Skeletal muscle tissue (tissue), 4 donors: ENCODE measurements around the gene BAD. TPM values are rescaled to one million over a fixed set of nuclear protein-coding genes. Genes with fewer than 3 reads are reported as not detected.

Source experiments
- H3K27ac ChIP-seq: one replicate; pipeline ENCODE4 v1.7.0; 2013; ENCODE audit warnings: mild to moderate bottlenecking, low read depth, low read length, inconsistent platforms
- H3K27me3 ChIP-seq, 3 donors: one replicate each; pipeline ENCODE4 v1.7.0; 2013; ENCODE audit warnings: low read length in 3 of 3; ENCODE audit not compliant: control insufficient read depth in 3 of 3, insufficient read depth in 3 of 3
- H3K36me3 ChIP-seq, 3 donors: one replicate each; pipeline ENCODE4 v1.7.0; 2013; ENCODE audit warnings: low read length in 3 of 3; ENCODE audit not compliant: control insufficient read depth in 3 of 3, insufficient read depth in 3 of 3
- H3K4me1 ChIP-seq, 3 donors: one replicate each; pipeline ENCODE4 v1.7.0; 2013; ENCODE audit warnings: low read length in 3 of 3, mild to moderate bottlenecking in 3 of 3; ENCODE audit not compliant: control insufficient read depth in 3 of 3, insufficient read depth in 3 of 3
- H3K4me3 ChIP-seq, 3 donors: one replicate each; pipeline ENCODE4 v1.7.0; 2013; ENCODE audit warnings: low read length in 3 of 3
- H3K9ac ChIP-seq, 3 donors: one replicate each; pipeline ENCODE4 v1.7.0; 2013; ENCODE audit warnings: low read length in 3 of 3, mild to moderate bottlenecking in 3 of 3, moderate library complexity in 2 of 3, low read depth in 1 of 3
- H3K9me3 ChIP-seq, 3 donors: one replicate each; pipeline ENCODE4 v1.7.0; 2013; ENCODE audit warnings: low read length in 3 of 3; ENCODE audit not compliant: control insufficient read depth in 3 of 3
- total RNA-seq: library from RNA; depleted of rRNA; stranded (reverse); fragments of >200 nt; gene quantifications from one replicate; pipeline ENCODE4 v1.2.3, GENCODE V29; 2014
- donor health status: Osteomylitis.

Gene BAD
- total RNA-seq, 1 donor from 2014 or later: 23.5 TPM

DNA sequence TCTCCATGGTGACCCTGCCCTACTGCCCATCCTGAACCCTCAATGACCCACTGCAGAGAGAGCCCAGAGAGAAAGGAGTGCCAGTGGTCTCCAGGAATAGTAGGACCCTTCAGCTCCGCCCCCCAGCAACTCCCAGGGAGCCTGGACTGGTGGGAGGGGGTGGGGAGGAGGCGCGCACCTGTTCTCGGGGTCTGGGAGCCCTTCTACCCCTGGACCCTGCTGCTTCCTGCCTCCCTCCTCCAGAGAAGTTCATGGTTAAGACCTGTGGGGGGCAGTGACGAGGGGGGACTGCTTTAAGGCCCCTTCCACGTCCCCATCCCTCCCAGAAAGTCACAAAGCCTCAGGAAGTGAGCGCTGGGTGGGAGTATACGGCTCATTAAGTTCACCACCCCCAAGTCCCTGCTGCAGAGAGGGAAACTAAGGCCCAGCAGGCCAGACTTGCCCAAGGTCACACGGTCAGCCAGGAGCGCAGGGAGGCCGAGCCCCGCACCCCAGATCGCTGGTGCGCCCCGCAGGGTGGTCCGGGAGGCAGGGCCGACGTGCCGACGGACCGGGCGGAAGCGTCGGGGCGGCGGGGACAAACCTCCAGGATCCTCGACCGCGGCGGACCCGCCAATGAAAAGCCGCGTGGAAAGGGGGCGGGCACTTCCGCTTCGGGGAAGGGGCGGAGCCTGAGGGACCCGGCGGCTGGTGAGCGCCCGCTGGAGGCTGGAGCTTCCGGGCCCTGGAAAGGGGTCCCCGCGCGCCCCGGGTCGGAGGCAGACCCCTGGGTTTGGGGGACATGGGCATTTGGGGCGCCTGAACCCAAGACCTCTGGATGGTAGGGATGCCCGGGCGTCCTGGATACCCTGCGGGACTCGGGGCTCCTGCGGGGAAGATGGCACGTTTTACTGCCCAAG is 58.6 kb downstream of the BAD start, which contains the start of the genes NUDT22 and TRPT1:
NUDT22 (plus strand) TSS at position 667 of the 899 bp plus-strand sequence. CDS start 379 bp downstream, outside the sequence.
TRPT1 (minus strand) TSS at position 579 of the 899 bp plus-strand sequence; CDS start at position 253, 326 bp downstream.
- Histone ChIP-seq H3K9ac (peak within 1 kb of the TSS; percentile 98 to 99 (median 99)), H3K36me3 (peaks cover 5 to 15% (median 10%) of the 10 kb centered on the region in 3 donors), H3K4me3 (peak within 1 kb of the TSS; percentile 90 to 97 (median 95)), H3K27ac (peak within 1 kb of the TSS; percentile 95), H3K27me3 (no peaks in the 10 kb centered on the region), H3K9me3 (no peaks in the 10 kb centered on the region), H3K4me1 (peaks cover 63 to 69% (median 66%) of the 10 kb centered on the region in 3 donors)

DNA sequence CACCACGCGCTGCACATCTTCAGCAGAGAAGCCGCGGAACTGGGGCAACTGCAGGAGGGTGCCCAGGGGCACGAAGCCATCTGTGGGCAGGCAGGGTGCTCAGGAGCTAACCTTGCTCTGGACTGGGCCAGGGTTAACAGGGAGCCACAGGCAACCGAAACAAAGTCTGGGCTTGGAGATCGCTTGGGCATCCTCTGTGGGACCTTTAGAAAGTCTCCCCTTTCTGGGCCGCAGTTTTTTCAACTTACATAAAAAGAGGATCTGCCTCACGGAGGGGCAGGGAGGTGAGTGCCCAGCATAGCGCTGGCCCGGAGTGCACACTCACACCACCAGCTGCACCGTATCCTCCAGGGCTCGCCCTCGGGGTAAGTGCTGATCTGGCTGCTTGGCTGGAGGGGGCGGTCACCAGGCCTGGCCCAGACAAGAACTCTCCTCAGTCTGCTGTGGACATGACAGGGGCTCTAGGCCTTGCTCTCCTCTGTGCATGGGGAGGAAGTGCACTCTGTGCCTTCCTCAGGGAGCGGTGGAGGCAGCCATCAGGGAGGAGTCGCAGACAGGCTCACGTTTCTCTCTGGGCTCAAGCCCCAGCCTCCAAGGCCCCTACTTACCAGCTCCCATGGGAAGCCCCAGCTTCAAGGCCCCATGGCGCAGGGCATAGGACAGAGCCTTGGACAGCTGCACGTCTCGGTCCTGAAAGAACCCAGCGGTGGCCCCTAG is 59.4 kb downstream of the BAD start:
- Histone ChIP-seq H3K27ac (peak overlapping the region; percentile 95), H3K4me1 (peaks cover 64 to 73% (median 69%) of the 10 kb centered on the region in 3 donors), H3K4me3 (peak overlapping the region; percentile 90 to 97 (median 95)), H3K27me3 (no peaks in the 10 kb centered on the region), H3K9me3 (no peaks in the 10 kb centered on the region), H3K36me3 (peaks cover 8 to 17% (median 14%) of the 10 kb centered on the region in 3 donors), H3K9ac (peak overlapping the region; percentile 98 to 99 (median 99))

DNA sequence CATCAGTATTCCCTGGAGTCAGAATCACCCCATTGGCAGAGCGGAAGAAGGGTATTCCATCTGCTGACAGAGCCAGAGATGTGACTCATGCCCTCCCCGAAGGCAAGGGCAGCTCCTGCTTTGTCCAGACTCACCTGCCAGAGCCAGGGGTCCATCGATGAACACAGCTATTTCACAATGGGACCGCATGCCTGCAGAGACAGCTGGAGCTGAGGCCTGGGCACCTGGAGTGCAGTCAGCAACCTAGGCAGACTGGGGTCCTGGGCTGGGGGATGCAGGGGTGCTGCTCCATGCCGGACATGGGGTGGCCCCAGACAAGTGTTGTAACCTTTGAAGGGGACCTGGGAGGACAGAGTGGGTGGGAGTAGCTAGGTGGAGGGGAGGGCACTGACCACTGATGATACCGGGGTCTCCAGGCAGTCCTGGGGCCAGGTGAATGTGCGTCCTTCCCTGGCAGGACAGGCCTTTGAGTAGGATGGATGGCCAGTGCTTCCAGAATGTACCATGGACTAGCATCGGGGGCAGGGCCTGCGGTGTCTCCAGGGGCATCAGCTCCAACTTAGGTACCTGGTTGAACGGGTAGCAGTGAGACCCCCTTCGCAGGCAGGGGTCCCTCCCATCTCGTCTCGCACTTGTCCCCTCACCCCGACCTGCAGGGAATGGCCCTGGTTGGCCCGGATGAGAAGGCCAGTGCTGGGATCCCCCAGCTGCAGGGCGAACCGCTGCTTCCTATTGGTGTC is 60.1 kb downstream of the BAD start:
- peaks cover 8 to 17% (median 15%) of the 10 kb centered on the region in 3 donors for H3K36me3 ChIP-seq
- H3K4me3 ChIP-seq: peak overlapping the region in 2 of 3 donors; percentile 95 to 97

DNA sequence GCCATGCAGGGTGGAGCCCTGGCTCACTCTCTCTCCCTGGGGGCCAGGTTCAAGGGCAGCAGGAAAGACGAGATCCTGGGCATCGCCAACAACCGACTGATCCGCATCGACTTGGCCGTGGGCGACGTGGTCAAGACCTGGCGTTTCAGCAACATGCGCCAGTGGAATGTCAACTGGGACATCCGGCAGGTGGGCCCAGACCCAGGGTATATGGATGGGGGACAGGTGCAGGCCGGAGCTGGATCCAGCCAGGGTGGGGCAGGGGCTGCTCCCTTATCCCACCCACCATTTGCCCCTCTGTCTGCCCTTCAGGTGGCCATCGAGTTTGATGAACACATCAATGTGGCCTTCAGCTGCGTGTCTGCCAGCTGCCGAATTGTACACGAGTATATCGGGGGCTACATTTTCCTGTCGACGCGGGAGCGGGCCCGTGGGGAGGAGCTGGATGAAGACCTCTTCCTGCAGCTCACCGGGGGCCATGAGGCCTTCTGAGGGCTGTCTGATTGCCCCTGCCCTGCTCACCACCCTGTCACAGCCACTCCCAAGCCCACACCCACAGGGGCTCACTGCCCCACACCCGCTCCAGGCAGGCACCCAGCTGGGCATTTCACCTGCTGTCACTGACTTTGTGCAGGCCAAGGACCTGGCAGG is 61.3 kb downstream of the BAD start:
- peaks cover 8 to 17% (median 15%) of the 10 kb centered on the region in 3 donors for H3K36me3 ChIP-seq
- H3K27ac ChIP-seq: peak overlapping the region; percentile 65
- peak overlapping the region; percentile 43 to 68 (median 45) for H3K9ac ChIP-seq
- H3K27me3 ChIP-seq: no peaks in the 10 kb centered on the region
- H3K4me3 ChIP-seq: peak overlapping the region in 2 of 3 donors; percentile 13 to 20
- H3K9me3 ChIP-seq: no peaks in the 10 kb centered on the region
- peaks cover 60 to 66% (median 63%) of the 10 kb centered on the region in 3 donors for H3K4me1 ChIP-seq

More for the DNA sequence above, 60.1 kb downstream of the BAD start:
- H3K9me3 ChIP-seq: no peaks in the 10 kb centered on the region
- peaks cover 57 to 67% (median 62%) of the 10 kb centered on the region in 3 donors for H3K4me1 ChIP-seq
- peak overlapping the region; percentile 33 for H3K27ac ChIP-seq
- H3K27me3 ChIP-seq: no peaks in the 10 kb centered on the region
- H3K9ac ChIP-seq: peak overlapping the region; percentile 51 to 99 (median 99)

DNA sequence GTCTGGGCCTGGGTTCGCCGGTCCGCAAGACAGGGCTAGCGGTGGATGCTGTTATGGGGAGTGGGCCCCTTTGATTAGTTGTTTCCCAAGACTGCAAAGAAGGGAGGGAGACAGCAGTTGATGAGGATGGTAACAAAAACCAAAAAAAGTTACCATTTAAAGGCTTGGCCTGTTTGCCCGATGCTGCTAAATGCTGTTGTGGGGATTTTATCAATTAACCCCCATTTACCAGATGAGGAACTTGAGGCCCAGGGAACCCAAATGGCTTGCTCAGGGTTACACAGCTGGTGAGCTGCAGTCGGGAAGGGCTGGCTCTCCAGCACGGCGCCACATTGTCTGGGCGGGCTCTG is 61.8 kb downstream of the BAD start:
- H3K36me3 ChIP-seq: peaks cover 8 to 17% (median 15%) of the 10 kb centered on the region in 3 donors
- H3K9ac ChIP-seq: peak overlapping the region in 2 of 3 donors; percentile 6 to 54
- H3K9me3 ChIP-seq: no peaks in the 10 kb centered on the region
- H3K4me1 ChIP-seq: peaks cover 59 to 65% (median 62%) of the 10 kb centered on the region in 3 donors
- H3K27me3 ChIP-seq: no peaks in the 10 kb centered on the region
- peak overlapping the region in 2 of 3 donors; percentile 20 to 29 for H3K4me3 ChIP-seq
- H3K27ac ChIP-seq: peak overlapping the region; percentile 65

DNA sequence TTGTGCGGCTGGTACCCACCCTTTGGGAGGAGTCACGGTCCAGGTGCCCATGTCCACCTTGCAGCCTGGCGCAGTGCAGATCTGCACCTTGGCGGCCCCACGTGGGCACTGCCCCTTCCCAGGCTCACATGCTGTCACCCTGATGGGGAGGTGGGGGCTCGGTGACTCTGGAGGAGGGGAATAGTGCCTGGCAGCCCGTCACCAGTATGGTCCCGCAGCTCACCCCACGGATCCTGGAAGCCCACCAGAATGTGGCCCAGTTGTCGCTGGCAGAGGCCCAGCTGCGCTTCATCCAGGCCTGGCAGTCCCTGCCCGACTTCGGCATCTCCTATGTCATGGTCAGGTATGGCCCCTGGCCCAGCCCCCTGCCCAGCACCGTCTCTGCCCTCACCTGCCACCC is 63.7 kb downstream of the BAD start:
- peaks cover 48% of the 10 kb centered on the region in 3 donors for H3K4me1 ChIP-seq
- H3K36me3 ChIP-seq: peaks cover 8 to 15% (median 15%) of the 10 kb centered on the region in 3 donors

DNA sequence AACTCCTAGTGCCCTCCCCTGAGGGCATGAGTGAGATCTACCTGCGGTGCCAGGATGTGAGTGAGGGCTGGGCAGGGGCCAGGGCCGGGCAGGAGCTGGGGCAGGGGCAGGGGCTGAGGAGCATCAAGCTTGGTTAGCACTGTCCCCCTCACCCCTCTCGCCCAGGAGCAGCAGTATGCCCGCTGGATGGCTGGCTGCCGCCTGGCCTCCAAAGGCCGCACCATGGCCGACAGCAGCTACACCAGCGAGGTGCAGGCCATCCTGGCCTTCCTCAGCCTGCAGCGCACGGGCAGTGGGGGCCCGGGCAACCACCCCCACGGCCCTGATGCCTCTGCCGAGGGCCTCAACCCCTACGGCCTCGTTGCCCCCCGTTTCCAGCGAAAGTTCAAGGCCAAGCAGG is 64.2 kb downstream of the BAD start:
- Histone ChIP-seq H3K9me3 (no peaks in the 10 kb centered on the region), H3K4me3 (no peak overlapping the region), H3K36me3 (peaks cover 8 to 15% (median 15%) of the 10 kb centered on the region in 3 donors), H3K9ac (peak overlapping the region in 1 of 3 donors; percentile 54), H3K27me3 (no peaks in the 10 kb centered on the region), H3K27ac (no peak overlapping the region), H3K4me1 (peaks cover 43 to 44% (median 43%) of the 10 kb centered on the region in 3 donors)

More for the DNA sequence above, 63.7 kb downstream of the BAD start:
- peak overlapping the region in 2 of 3 donors; percentile 27 to 54 for H3K9ac ChIP-seq
- H3K27me3 ChIP-seq: no peaks in the 10 kb centered on the region
- no peak overlapping the region for H3K4me3 ChIP-seq
- no peaks in the 10 kb centered on the region for H3K9me3 ChIP-seq
- no peak overlapping the region for H3K27ac ChIP-seq
